Hypothalamus (tissue), 51 donors: ENCODE results near the gene CYRIA.

Experiments
- DNase-seq, 51 donors: peaks; one replicate each; lab custom pipeline; 2025; lab: John Stamatoyannopoulos, UW

Gene CYRIA

GRCh38 chr2:16671760-16672159 lies 6.1 kb upstream of the CYRIA start:
- no peak for DNase-seq

DNA sequence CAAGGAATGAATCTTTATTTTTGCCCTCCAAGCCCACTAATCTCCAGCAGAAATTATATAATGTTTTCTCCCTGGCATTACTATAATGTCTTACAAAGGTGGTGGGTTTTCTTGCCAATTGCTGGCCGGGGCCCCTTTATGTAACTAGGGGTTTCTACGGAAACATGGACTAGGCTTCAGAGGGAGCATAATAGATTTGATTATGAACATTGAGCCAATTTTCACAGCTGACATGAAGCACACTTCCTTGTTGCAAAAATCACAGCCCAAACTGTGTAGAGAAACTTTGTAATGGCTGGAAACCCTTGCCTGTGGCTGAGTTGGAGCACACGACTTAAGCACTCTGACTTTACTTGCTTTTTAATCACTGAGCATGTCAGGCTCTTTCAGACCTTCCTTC lies 3.8 kb upstream of the CYRIA start:
- DNase-seq = no peak

GRCh38 chr2:16666449-16666801 lies 791 bp upstream of the CYRIA start:
- no peak for DNase-seq

GRCh38 chr2:16664809-16665747 lies 556 bp downstream of the CYRIA start:
- peak in 2 of 51 donors; percentile 40 to 75 for DNase-seq

DNA sequence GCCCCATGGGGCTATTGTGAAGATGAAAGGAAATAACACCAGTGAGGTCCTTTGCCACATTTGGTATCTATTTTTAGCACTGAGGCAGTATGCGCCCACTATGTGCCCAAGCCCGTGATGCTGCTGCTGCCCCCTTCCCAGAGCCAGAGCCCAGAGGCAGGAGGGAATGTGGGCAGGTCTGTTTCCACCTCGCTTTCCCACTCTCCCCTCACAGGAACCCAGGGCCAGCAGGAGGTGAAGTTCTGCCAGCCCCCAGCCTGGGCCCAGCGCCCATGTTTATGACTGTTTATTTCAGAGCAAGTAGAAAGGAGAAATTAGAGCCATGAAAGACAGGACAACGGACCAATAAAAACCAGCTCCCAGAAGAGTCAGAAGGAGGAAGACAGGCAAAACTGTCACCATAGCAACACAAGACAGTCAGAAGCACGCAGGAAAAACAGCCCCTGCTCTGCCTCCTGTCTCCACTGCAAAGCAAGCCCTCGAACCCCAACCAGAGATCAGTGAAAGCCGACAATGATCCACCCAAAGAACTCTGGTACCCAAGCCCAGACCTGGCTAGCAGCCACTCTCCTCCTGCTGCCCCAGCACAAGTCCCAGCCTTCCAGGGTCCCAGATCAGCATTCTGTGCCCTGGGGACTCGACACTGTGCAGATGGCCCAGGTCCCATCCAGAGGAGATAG lies 1.4 kb downstream of the CYRIA start:
- peak in 43 of 51 donors; percentile 24 to 89 (median 63) for DNase-seq

- DNase-seq = no peak
Observed at GRCh38 chr2:16663121-16663905, 2.3 kb downstream of the CYRIA start.

DNA sequence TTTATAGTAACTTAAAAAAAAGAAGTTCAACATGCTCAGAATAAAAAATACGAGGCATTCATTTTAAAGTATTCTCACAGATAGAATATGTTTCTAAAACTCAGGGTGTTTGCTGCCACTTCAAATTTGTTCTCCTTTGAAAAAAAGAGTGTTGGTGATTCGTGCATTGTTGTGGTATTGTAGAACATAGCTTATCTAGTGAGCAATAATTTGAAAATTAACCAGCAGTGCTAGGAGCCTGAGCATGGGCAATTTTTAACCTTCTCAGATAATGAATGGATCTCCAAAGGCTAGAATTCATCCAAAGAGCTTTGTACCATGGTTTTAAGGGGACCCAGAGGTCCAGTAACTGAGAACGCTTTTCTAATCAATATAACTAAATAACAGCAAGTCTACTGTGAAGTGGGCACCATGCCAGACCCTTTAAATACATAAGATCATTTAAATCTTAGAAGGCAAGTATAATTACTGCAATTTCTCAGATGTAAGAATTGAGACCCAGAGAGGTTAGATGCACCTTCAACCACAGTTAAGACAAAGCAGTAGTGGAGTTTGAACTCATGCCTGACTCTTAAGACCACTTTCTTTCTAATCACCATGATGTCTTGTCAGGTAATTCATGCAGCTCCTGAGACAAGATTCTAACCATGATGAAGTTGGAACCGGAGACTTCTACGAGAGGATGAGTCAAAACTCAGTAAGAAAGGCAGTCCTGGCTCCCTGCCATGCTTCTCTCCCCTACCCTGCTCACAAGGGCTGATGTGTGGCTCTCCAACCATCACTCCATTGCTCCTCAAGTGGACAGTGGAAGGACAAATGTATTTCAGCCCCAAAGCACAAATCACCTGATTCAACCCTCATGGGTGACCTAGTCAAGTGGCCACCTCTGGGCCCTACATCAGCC lies 3.4 kb downstream of the CYRIA start:
- peak in 5 of 51 donors; percentile 24 to 46 (median 37) for DNase-seq

- peak in 2 of 51 donors; percentile 33 to 42 for DNase-seq
Observed at GRCh38 chr2:16661526-16661925, 4.1 kb downstream of the CYRIA start.

- DNase-seq = no peak
Observed at GRCh38 chr2:16660556-16660955, 5.1 kb downstream of the CYRIA start.

DNA sequence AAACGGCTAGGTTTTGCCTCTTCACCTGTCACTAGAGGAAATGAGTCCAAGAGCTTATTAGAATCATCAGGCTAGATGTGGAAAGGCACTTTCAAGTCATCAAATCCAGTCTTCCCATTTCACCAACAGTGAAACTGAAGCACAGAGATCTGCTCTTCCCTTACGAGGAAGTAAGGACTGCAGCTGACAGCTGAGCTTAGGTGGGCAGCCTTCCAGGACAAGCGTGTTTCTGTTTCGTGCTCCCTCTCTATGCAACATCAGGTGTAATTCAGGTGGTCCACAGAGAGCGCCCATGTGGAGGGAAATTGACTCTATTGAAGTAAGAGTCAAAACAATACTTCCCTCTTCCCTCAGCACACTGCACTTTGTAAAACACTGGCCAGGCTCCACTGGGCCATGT lies 5.5 kb downstream of the CYRIA start:
- DNase-seq = no peak

DNA sequence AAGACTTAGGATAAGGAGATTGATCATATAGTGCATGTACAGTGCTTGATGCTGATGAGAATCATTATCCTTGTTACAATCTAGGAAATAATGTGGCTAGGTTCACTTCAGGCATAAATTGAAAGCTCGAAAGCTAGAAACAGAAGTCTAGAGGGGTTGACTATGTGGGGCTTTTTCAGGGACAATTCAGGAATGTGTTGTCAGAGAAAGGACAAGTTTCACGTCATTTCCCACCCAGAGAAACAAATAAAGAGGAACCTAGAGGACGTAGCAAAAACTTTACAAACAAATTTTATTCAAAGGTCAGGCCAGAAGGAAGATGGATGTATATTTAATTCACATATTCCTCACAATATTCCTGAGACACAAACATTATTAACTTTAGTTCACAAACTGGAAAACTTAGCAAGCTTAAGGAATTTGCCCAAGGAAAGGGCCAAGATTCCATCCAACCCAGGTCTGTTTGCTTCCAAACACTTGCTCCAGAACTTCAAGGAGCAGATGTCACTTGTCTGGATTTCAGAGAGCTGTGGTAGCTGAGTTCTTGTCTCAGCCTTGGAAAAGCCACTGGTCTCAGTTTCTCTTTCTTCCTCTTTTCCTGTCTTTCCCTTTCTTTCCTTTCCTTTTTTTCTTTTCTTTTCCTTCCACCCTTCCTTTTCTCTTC lies 7.4 kb downstream of the CYRIA start:
- DNase-seq = no peak

DNA sequence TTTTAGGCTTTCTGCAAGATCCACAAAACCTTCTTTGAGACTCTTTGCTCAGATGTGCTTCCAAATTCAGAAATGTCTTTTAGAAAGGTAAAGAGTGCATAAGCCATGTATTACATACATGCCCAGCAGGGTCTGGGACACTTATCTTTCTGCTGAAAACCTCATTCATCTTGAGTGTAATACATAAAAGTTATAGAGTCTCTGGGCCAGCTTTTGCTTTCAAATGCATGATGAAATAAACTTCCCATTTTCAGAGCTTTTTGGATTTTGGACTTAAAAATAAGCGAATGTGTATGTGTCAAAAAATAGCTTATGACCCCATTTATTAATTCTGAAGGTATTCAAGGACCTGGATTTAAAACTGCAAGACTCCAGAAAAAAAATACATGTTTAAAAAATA lies 8.0 kb downstream of the CYRIA start:
- DNase-seq = no peak

DNA sequence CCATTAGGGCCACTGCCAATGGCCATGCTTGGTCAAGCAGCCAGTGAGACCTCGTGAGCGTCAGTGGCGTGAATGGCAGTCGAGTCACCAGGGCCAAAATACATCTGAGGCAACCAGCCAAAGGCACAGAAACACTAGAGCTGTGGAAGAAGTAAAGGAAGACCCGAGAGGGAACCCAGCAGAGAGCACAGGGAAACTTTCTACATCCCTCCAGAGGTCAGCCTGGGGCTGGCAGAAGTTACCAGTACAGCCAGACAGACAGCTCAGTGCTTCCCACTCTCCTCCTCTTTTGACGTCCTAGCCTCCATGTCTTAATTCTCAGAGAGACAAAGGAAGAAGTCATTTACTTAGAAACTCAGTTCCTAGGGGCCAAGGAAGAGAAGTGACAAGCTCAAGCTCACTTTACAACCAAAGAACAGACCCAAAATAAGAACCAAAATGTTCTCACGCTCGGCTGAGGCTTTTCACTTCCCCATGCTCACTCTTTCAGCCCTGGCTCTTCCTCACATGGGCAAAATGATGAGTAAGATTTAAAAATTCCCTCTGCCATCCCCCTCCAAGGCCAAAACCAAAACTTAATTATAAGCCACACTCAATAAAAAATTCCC lies 8.7 kb downstream of the CYRIA start:
- DNase-seq = peak in 36 of 51 donors; percentile 32 to 85 (median 63)

DNA sequence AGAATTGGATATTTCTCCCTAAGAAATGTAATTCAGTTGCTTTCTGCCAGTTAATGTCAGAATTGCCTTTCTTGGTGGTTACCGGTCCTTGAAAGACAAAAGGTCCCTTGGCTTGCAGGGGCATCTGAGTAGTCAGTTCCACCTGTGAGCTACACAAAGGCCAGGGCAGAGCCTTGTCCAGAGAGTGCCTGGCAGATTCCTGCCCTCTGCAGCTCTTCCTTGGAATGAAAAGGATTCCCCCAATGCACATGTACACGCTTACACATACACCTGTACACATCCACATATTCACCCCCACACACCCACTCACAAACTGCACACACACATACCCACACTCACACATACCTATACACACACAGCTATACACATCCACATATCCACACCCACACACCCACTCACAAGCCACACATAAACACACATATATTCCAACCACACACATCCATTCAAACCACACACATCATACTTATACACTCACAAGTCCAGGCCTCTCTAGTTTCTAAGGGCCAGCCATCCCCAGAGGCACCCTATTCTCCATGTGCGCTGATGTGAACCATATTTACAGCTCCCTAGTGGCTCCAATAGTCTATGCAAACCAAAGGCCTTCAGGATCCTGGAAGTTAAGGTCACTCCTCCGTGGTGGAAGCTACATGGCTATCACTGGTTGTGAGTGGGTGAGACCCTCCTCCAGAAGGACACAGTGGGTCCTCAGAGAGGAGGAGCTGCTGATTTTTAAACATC lies 9.6 kb downstream of the CYRIA start:
- DNase-seq = no peak

- DNase-seq = no peak
Observed at GRCh38 chr2:16655445-16655837, 10.2 kb downstream of the CYRIA start.

DNA sequence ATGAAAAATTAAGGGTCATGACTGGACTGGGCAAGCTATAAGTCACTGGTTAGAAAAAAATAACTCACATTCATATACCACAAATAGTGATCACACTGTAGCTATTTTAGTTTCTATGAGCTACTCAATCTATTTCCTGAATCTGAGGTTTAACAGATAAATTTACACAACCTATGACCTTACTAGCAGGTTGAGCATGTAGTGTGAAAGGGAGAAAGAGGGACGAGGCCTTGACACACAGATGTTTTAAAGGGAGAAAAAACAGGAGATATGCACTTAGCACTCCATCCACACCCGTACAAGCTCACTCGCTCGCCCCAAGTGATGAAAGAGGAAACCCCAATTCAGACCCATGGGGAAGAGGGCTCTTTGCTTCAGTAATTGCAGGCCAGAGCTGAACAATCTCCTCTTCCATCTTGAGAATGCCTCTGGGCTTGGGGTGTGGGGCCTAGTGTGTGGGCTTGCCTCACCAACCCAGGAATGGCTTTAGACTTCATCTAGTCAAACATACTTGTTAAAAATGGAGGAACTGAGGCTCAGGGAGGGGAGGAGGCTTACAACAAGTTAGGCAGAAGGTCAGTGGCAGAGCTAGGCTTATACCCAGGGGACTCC lies 10.7 kb downstream of the CYRIA start:
- DNase-seq = no peak

DNA sequence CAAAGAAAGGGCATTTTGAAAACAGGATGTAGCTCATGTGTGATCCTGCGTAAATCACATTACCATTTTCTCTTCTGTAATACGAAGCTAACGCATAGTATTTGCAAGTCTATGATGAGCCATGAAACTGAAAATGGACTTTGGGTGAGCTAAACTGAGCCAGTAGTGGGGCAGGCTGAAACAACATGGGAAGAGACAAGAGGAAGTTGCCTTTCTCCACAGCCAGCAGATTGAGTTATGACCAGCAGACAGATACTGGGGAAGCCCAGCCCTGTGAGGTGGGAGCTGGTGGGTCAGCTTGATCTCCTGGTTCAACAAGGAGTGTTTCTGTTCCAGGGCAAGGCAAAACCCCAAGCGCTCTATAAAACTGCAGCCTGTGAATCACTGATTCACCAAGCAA lies 11.8 kb downstream of the CYRIA start:
- no peak for DNase-seq

DNA sequence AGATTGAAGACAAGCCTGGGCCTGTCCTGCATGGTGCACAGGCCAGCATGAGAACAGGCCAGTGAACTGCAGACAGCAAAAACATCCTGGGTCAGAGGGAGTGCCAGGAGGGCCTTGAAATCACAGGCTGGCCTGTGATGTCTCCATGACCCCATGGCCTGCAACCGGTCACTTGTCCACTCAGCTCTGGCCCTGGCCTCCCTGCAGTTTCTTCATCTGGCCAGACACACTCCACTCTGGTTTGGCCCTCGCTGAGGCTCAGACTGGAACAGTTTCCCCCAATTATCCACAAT lies 12.6 kb downstream of the CYRIA start:
- DNase-seq = no peak
